Measurements from ENCODE around the gene VAV2.

The VAV2 gene

GRCh38 chr9:133777871-133778270, 214.3 kb downstream of the VAV2 start (continued):
- TF ChIP-seq ZFP30 (CRISPR knock-in tag; IDR thresholded peaks at IDR 0.05) (no peak), SNAI2 (CRISPR knock-in tag; IDR thresholded peaks at IDR 0.05) (no peak), RARB (CRISPR knock-in tag; IDR thresholded peaks at IDR 0.05) (no peak), TOX (CRISPR knock-in tag; IDR thresholded peaks at IDR 0.05; ENCODE audit: borderline replicate concordance) (no peak), PPARA (CRISPR knock-in tag; IDR thresholded peaks at IDR 0.05; ENCODE audit: borderline replicate concordance) (no peak)

- no peak for ATAC-seq
- no peak for TF ChIP-seq CREB5 (CRISPR knock-in tag; IDR thresholded peaks at IDR 0.05; ENCODE audit: low read depth)
- no peak for TF ChIP-seq RARB (CRISPR knock-in tag; IDR thresholded peaks at IDR 0.05)
- no peak for TF ChIP-seq PATZ1 (CRISPR knock-in tag; IDR thresholded peaks at IDR 0.05; ENCODE audit: borderline replicate concordance)
- no peak for TF ChIP-seq ZC3H10 (CRISPR knock-in tag; IDR thresholded peaks at IDR 0.05)
- no peak for TF ChIP-seq GLIS3 (CRISPR knock-in tag; IDR thresholded peaks at IDR 0.05)
- TF ChIP-seq ISL1 (CRISPR knock-in tag; IDR thresholded peaks at IDR 0.05): no peak
- no peak for TF ChIP-seq ZFP3 (CRISPR knock-in tag; IDR thresholded peaks at IDR 0.05)
- TF ChIP-seq TOX (CRISPR knock-in tag; IDR thresholded peaks at IDR 0.05; ENCODE audit: borderline replicate concordance): no peak
- TF ChIP-seq OSR1 (CRISPR knock-in tag; IDR thresholded peaks at IDR 0.05): no peak
- no peak for TF ChIP-seq ESRRG (CRISPR knock-in tag; IDR thresholded peaks at IDR 0.05)
- TF ChIP-seq ZNF70 (CRISPR knock-in tag; IDR thresholded peaks at IDR 0.05): no peak
- TF ChIP-seq CSRNP3 (CRISPR knock-in tag; IDR thresholded peaks at IDR 0.05): no peak
- TF ChIP-seq ZFP30 (CRISPR knock-in tag; IDR thresholded peaks at IDR 0.05): no peak
Measured at GRCh38 chr9:133777068-133777791, 214.9 kb downstream of the VAV2 start.

GRCh38 chr9:133775951-133776905, 215.9 kb downstream of the VAV2 start:
- no peak for TF ChIP-seq ZNF8 (CRISPR knock-in tag; IDR thresholded peaks at IDR 0.05)
- TF ChIP-seq PPARA (CRISPR knock-in tag; IDR thresholded peaks at IDR 0.05; ENCODE audit: borderline replicate concordance): no peak
- TF ChIP-seq GLIS3 (CRISPR knock-in tag; IDR thresholded peaks at IDR 0.05): no peak
- TF ChIP-seq TSHZ2 (CRISPR knock-in tag; IDR thresholded peaks at IDR 0.05): no peak
- TF ChIP-seq ZFP30 (CRISPR knock-in tag; IDR thresholded peaks at IDR 0.05): no peak
- no peak for TF ChIP-seq ESRRG (CRISPR knock-in tag; IDR thresholded peaks at IDR 0.05)
- TF ChIP-seq POU6F1 (CRISPR knock-in tag; IDR thresholded peaks at IDR 0.05; ENCODE audit: borderline replicate concordance, low read depth): no peak
- no peak for ATAC-seq
